ENCODE measurements around the gene ARL16. TPM values are rescaled to one million over a fixed set of nuclear protein-coding genes. Genes with fewer than 3 reads are reported as not detected.

Gene ARL16
- total RNA-seq, 1 experiment from 2014 or later = 49.8 TPM

- TF ChIP-seq, protein P1, sequence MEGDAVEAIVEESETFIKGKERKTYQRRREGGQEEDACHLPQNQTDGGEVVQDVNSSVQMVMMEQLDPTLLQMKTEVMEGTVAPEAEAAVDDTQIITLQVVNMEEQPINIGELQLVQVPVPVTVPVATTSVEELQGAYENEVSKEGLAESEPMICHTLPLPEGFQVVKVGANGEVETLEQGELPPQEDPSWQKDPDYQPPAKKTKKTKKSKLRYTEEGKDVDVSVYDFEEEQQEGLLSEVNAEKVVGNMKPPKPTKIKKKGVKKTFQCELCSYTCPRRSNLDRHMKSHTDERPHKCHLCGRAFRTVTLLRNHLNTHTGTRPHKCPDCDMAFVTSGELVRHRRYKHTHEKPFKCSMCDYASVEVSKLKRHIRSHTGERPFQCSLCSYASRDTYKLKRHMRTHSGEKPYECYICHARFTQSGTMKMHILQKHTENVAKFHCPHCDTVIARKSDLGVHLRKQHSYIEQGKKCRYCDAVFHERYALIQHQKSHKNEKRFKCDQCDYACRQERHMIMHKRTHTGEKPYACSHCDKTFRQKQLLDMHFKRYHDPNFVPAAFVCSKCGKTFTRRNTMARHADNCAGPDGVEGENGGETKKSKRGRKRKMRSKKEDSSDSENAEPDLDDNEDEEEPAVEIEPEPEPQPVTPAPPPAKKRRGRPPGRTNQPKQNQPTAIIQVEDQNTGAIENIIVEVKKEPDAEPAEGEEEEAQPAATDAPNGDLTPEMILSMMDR (IDR thresholded peaks at IDR 0.05; ENCODE audit: insufficient read depth in 1 of 2, low read depth in 1 of 2, low read length in 1 of 2, severe bottlenecking in 1 of 2, unreplicated experiment in 1 of 2) = no peak
- no peak for DNase-seq
Observed at GRCh38 chr17:81652906-81653771, 30.5 kb downstream of the ARL16 start.

GRCh38 chr17:81651692-81652091 lies 31.9 kb downstream of the ARL16 start:
- CTCF ChIA-PET = no interaction called here
- H3K36me3 ChIP-seq (ENCODE audit: control insufficient read depth, insufficient read depth, low read length) = no peaks in the 10 kb centered on the region
- no peak overlapping the region for H3K4me3 ChIP-seq (ENCODE audit: low read depth, low read length)
- no peak for DNase-seq
- BruUV-seq (replicated peaks) = no TSS peak
- TF ChIP-seq, protein P1 (IDR thresholded peaks at IDR 0.05; ENCODE audit: insufficient read depth in 1 of 2, low read depth in 1 of 2, low read length in 1 of 2, severe bottlenecking in 1 of 2, unreplicated experiment in 1 of 2) = no peak
- intact Hi-C loops (cut with micrococcal nuclease; ENCODE audit: unreplicated experiment) = no loop called here
- H3K27me3 ChIP-seq (replicated peaks; ENCODE audit: control insufficient read depth, insufficient read depth, low read length) = no peaks in the 10 kb centered on the region
- no peaks in the 10 kb centered on the region for H3K27me3 Mint-ChIP-seq (ENCODE audit: insufficient read depth, unreplicated experiment)
- POLR2A ChIA-PET = no interaction called here
- H3K4me1 Mint-ChIP-seq (ENCODE audit: low read depth, unreplicated experiment) = peaks cover 6% of the 10 kb centered on the region
- no peak overlapping the region for H3K4me3 Mint-ChIP-seq (ENCODE audit: unreplicated experiment)
- no peaks in the 10 kb centered on the region for H3K4me1 ChIP-seq
- H3K9me3 ChIP-seq = peaks cover 10% of the 10 kb centered on the region
- no peak overlapping the region for H3K27ac Mint-ChIP-seq (ENCODE audit: unreplicated experiment)
- H3K36me3 Mint-ChIP-seq (ENCODE audit: insufficient read depth, unreplicated experiment) = no peaks in the 10 kb centered on the region
- H3K9me3 Mint-ChIP-seq (ENCODE audit: unreplicated experiment) = no peaks in the 10 kb centered on the region

More at GRCh38 chr17:81652906-81653771, 30.5 kb downstream of the ARL16 start:
- Histone ChIP-seq H3K4me3 (ENCODE audit: low read depth, low read length) (no peak overlapping the region), H3K9me3 (peaks cover 10% of the 10 kb centered on the region), H3K4me1 (no peaks in the 10 kb centered on the region), H3K36me3 (ENCODE audit: control insufficient read depth, insufficient read depth, low read length) (no peaks in the 10 kb centered on the region), H3K27me3 (replicated peaks; ENCODE audit: control insufficient read depth, insufficient read depth, low read length) (no peaks in the 10 kb centered on the region)
- H3K4me1 Mint-ChIP-seq (ENCODE audit: low read depth, unreplicated experiment) = peaks cover 6% of the 10 kb centered on the region
- ChIA-PET CTCF (no interaction called here), POLR2A (no interaction called here)
- no TSS peak for BruUV-seq (replicated peaks)
- H3K27ac Mint-ChIP-seq (ENCODE audit: unreplicated experiment) = no peak overlapping the region
- intact Hi-C loops (cut with micrococcal nuclease; ENCODE audit: unreplicated experiment) = no loop called here
- H3K27me3 Mint-ChIP-seq (ENCODE audit: insufficient read depth, unreplicated experiment) = no peaks in the 10 kb centered on the region
- H3K4me3 Mint-ChIP-seq (ENCODE audit: unreplicated experiment) = no peak overlapping the region
- H3K36me3 Mint-ChIP-seq (ENCODE audit: insufficient read depth, unreplicated experiment) = no peaks in the 10 kb centered on the region
- H3K9me3 Mint-ChIP-seq (ENCODE audit: unreplicated experiment) = no peaks in the 10 kb centered on the region

GRCh38 chr17:81650951-81651350 lies 32.6 kb downstream of the ARL16 start:
- Mint-ChIP-seq H3K4me3 (ENCODE audit: unreplicated experiment) (no peak overlapping the region), H3K9me3 (ENCODE audit: unreplicated experiment) (no peaks in the 10 kb centered on the region), H3K27ac (ENCODE audit: unreplicated experiment) (no peak overlapping the region), H3K27me3 (ENCODE audit: insufficient read depth, unreplicated experiment) (no peaks in the 10 kb centered on the region), H3K4me1 (ENCODE audit: low read depth, unreplicated experiment) (peaks cover 6% of the 10 kb centered on the region), H3K36me3 (ENCODE audit: insufficient read depth, unreplicated experiment) (no peaks in the 10 kb centered on the region)
- no TSS peak for BruUV-seq (replicated peaks)
- TF ChIP-seq, protein P1 (IDR thresholded peaks at IDR 0.05; ENCODE audit: insufficient read depth in 1 of 2, low read depth in 1 of 2, low read length in 1 of 2, severe bottlenecking in 1 of 2, unreplicated experiment in 1 of 2) = no peak
- Histone ChIP-seq H3K4me3 (ENCODE audit: low read depth, low read length) (no peak overlapping the region), H3K9me3 (peaks cover 10% of the 10 kb centered on the region), H3K27me3 (replicated peaks; ENCODE audit: control insufficient read depth, insufficient read depth, low read length) (no peaks in the 10 kb centered on the region), H3K4me1 (no peaks in the 10 kb centered on the region), H3K36me3 (ENCODE audit: control insufficient read depth, insufficient read depth, low read length) (no peaks in the 10 kb centered on the region)
- DNase-seq = no peak
- intact Hi-C loops (cut with micrococcal nuclease; ENCODE audit: unreplicated experiment) = no loop called here
- ChIA-PET CTCF (interaction anchor here (0.6 kb wide), 1 partner anchor 87 kb away, joined by 4 read pairs; no protein-coding TSS in a partner anchor), POLR2A (interaction anchor here (0.6 kb wide), 2 partner anchors 11 to 22 kb away, joined by 7 to 9 read pairs; no protein-coding TSS in a partner anchor)
